Hepatocyte (in vitro differentiated cells): ENCODE results near the gene HOXB6. TPM values are rescaled to one million over a fixed set of nuclear protein-coding genes. Genes with fewer than 3 reads are reported as not detected.
A peak's percentile ranks its signal among the peaks of the same experiment; 100 is the strongest.

Source experiments
- DNase-seq: peaks from one replicate; pipeline ENCODE4 v3.0.0-alpha.2; 2016; ENCODE audit warnings: low spot score
- H2AFZ ChIP-seq: fragments of 200-600 bp; sonication (generic); 2 replicates; pipeline ENCODE4 v1.6.0; 2016; ENCODE audit warnings: antibody characterized with exemption, mild to moderate bottlenecking
- H3K27ac ChIP-seq: fragments of 200-600 bp; sonication (generic); 2 replicates; pipeline ENCODE4 v1.5.1; 2016; ENCODE audit warnings: mild to moderate bottlenecking
- H3K27me3 ChIP-seq: fragments of 200-600 bp; sonication (generic); 2 replicates; pipeline ENCODE4 v1.6.1; 2016
- H3K36me3 ChIP-seq: fragments of 200-600 bp; sonication (generic); replicated peaks from 2 replicates; pipeline ENCODE4 v1.5.1; 2016; ENCODE audit warnings: low read depth; ENCODE audit not compliant: insufficient read depth
- H3K4me1 ChIP-seq: fragments of 200-600 bp; sonication (generic); 2 replicates; pipeline ENCODE4 v1.5.1; 2016; ENCODE audit warnings: mild to moderate bottlenecking, moderate library complexity; ENCODE audit not compliant: insufficient read depth
- H3K4me2 ChIP-seq: fragments of 200-600 bp; sonication (generic); 2 replicates; pipeline ENCODE4 v1.6.0; 2016
- H3K4me3 ChIP-seq: fragments of 200-600 bp; sonication (generic); 2 replicates; pipeline ENCODE4 v1.5.1; 2016; ENCODE audit warnings: mild to moderate bottlenecking
- H3K79me2 ChIP-seq: fragments of 200-600 bp; sonication (generic); 2 replicates; pipeline ENCODE4 v1.6.0; 2017; ENCODE audit warnings: mild to moderate bottlenecking
- H3K9me2 ChIP-seq: fragments of 200-600 bp; sonication (generic); replicated peaks from 2 replicates; pipeline ENCODE4 v1.6.0; 2017; ENCODE audit warnings: mild to moderate bottlenecking; ENCODE audit not compliant: insufficient read depth
- H3K9me3 ChIP-seq: fragments of 200-600 bp; sonication (generic); 2 replicates; pipeline ENCODE4 v1.5.1; 2016; ENCODE audit warnings: low read depth, mild to moderate bottlenecking
- H4K20me1 ChIP-seq: fragments of 200-600 bp; sonication (generic); 2 replicates; pipeline ENCODE4 v1.6.0; 2016; ENCODE audit warnings: mild to moderate bottlenecking; ENCODE audit not compliant: insufficient read depth, poor library complexity, severe bottlenecking
- CTCF ChIP-seq: fragments of 200-600 bp; sonication (generic); IDR thresholded peaks from 2 replicates; pipeline ENCODE4 v1.5.1; 2016; ENCODE audit warnings: antibody characterized with exemption, mild to moderate bottlenecking; ENCODE audit not compliant: poor library complexity
- EZH2 ChIP-seq: fragments of 200-600 bp; sonication (generic); IDR thresholded peaks from 2 replicates; pipeline ENCODE4 v1.6.1; 2016; ENCODE audit warnings: antibody characterized with exemption, mild to moderate bottlenecking, borderline replicate concordance
- EZH2phosphoT487 ChIP-seq: fragments of 200-600 bp; sonication (generic); IDR thresholded peaks from one replicate; pipeline ENCODE4 v1.6.1; 2018; ENCODE audit warnings: antibody characterized with exemption, mild to moderate bottlenecking, low read depth, moderate library complexity; ENCODE audit not compliant: unreplicated experiment, severe bottlenecking
- WGBS: methylation state at CpG from one replicate; pipeline ENCODE4 v1.1.6; 2016; ENCODE audit warnings: low lambda C conversion rate; ENCODE audit errors: missing lambda C conversion rate; 5-methylcytosine and 5-hydroxymethylcytosine counted together
- polyA plus RNA-seq: library from polyadenylated mRNA; unstranded; fragments of >200 nt; fragmentation: Nextera tagmentation; extraction: Ambion mirVana; gene quantifications from 2 replicates; pipeline ENCODE4 v1.2.1, GENCODE V29; 2016
- total RNA-seq: library from RNA; depleted of rRNA; stranded (reverse); fragments of >200 nt; gene quantifications from 2 replicates; pipeline ENCODE4 v1.2.3, GENCODE V29; 2014

Gene HOXB6
- total and polyA plus RNA-seq, 2 experiments from 2014 or later = 4.8 to 7.7 TPM

- Histone ChIP-seq H3K9me3 (no peaks in the 10 kb centered on the region), H2AFZ (no peak overlapping the region), H3K4me3 (no peak overlapping the region), H3K36me3 (no peaks in the 10 kb centered on the region), H3K4me2 (no peak overlapping the region), H3K27ac (no peak overlapping the region), H4K20me1 (no peaks in the 10 kb centered on the region), H3K79me2 (peaks cover 30% of the 10 kb centered on the region), H3K4me1 (peaks cover 22% of the 10 kb centered on the region), H3K27me3 (peaks cover 97% of the 10 kb centered on the region), H3K9me2 (no peaks in the 10 kb centered on the region)
- no peak for DNase-seq
- no peak for TF ChIP-seq CTCF
- no peak for TF ChIP-seq EZH2
- no peak for TF ChIP-seq EZH2phosphoT487
- WGBS = 34% methylated on average over 6 of the region's 6 CpGs
These were observed 37.6 kb downstream of the HOXB6 start for GRCh38 chr17:48567209-48567608.

GRCh38 chr17:48566717-48567116 lies 38.1 kb downstream of the HOXB6 start:
- Histone ChIP-seq H3K27ac (no peak overlapping the region), H3K79me2 (peaks cover 33% of the 10 kb centered on the region), H3K36me3 (no peaks in the 10 kb centered on the region), H3K4me1 (peaks cover 22% of the 10 kb centered on the region), H3K4me3 (no peak overlapping the region), H3K27me3 (peaks cover 96% of the 10 kb centered on the region), H3K9me3 (no peaks in the 10 kb centered on the region), H3K9me2 (no peaks in the 10 kb centered on the region), H4K20me1 (no peaks in the 10 kb centered on the region), H3K4me2 (no peak overlapping the region), H2AFZ (no peak overlapping the region)
- 41% methylated on average over 2 of the region's 2 CpGs for WGBS
- TF ChIP-seq EZH2phosphoT487 = no peak
- TF ChIP-seq EZH2 = no peak
- no peak for DNase-seq

GRCh38 chr17:48565925-48566710 lies 38.7 kb downstream of the HOXB6 start:
- H3K4me1 ChIP-seq = peaks cover 19% of the 10 kb centered on the region
- no peak overlapping the region for H3K4me3 ChIP-seq
- no peaks in the 10 kb centered on the region for H3K9me3 ChIP-seq
- peaks cover 38% of the 10 kb centered on the region for H3K79me2 ChIP-seq
- peaks cover 96% of the 10 kb centered on the region for H3K27me3 ChIP-seq
- H3K27ac ChIP-seq = no peak overlapping the region
- H4K20me1 ChIP-seq = no peaks in the 10 kb centered on the region
- TF ChIP-seq CTCF = no peak
- no peak for TF ChIP-seq EZH2phosphoT487
- no peak for TF ChIP-seq EZH2
- no peak overlapping the region for H2AFZ ChIP-seq
- no peak overlapping the region for H3K4me2 ChIP-seq
- no peaks in the 10 kb centered on the region for H3K36me3 ChIP-seq
- 63% methylated on average over 2 of the region's 4 CpGs for WGBS
- H3K9me2 ChIP-seq = no peaks in the 10 kb centered on the region
- DNase-seq = no peak

- peaks cover 93% of the 10 kb centered on the region for H3K27me3 ChIP-seq
- H2AFZ ChIP-seq = no peak overlapping the region
- WGBS = 73% methylated on average over 2 of the region's 2 CpGs
- TF ChIP-seq EZH2 (no peak), EZH2phosphoT487 (no peak), CTCF (no peak)
- no peak for DNase-seq
- H3K79me2 ChIP-seq = peaks cover 38% of the 10 kb centered on the region
- H3K27ac ChIP-seq = no peak overlapping the region
- no peaks in the 10 kb centered on the region for H3K36me3 ChIP-seq
- no peak overlapping the region for H3K4me3 ChIP-seq
- no peaks in the 10 kb centered on the region for H3K9me3 ChIP-seq
- peaks cover 17% of the 10 kb centered on the region for H3K4me1 ChIP-seq
- H4K20me1 ChIP-seq = no peaks in the 10 kb centered on the region
- peak overlapping the region; percentile 82 for H3K4me2 ChIP-seq
- no peaks in the 10 kb centered on the region for H3K9me2 ChIP-seq
These were observed 39.7 kb downstream of the HOXB6 start for GRCh38 chr17:48565022-48565554.
